ENCODE measurements around the gene GRIN2A.

GRIN2A gene

GRCh38 chr16:10031955-10032354, 150.3 kb downstream of the GRIN2A start:
- no peak for DNase-seq (ENCODE audit: low read depth)

- DNase-seq (ENCODE audit: low read depth) = no peak
Measured at GRCh38 chr16:10031473-10031872, 150.8 kb downstream of the GRIN2A start.

- no peak for DNase-seq (ENCODE audit: low read depth)
Measured at GRCh38 chr16:10028644-10029043, 153.6 kb downstream of the GRIN2A start.

- DNase-seq (ENCODE audit: low read depth) = no peak
Measured at GRCh38 chr16:10027553-10027952, 154.7 kb downstream of the GRIN2A start.

- no peak for DNase-seq (ENCODE audit: low read depth)
Measured at GRCh38 chr16:10026593-10026992, 155.6 kb downstream of the GRIN2A start.

GRCh38 chr16:10022098-10022497, 160.1 kb downstream of the GRIN2A start:
- DNase-seq (ENCODE audit: low read depth) = no peak

GRCh38 chr16:10020866-10021265, 161.4 kb downstream of the GRIN2A start:
- no peak for DNase-seq (ENCODE audit: low read depth)

GRCh38 chr16:10016752-10017151, 165.5 kb downstream of the GRIN2A start:
- DNase-seq (ENCODE audit: low read depth) = no peak

GRCh38 chr16:10015397-10015796, 166.8 kb downstream of the GRIN2A start:
- no peak for DNase-seq (ENCODE audit: low read depth)

- DNase-seq (ENCODE audit: low read depth) = no peak
Measured at GRCh38 chr16:10013774-10014173, 168.5 kb downstream of the GRIN2A start.

- no peak for DNase-seq (ENCODE audit: low read depth)
Measured at GRCh38 chr16:10013364-10013763, 168.9 kb downstream of the GRIN2A start.

- DNase-seq (ENCODE audit: low read depth) = no peak
Measured at GRCh38 chr16:10009684-10010083, 172.5 kb downstream of the GRIN2A start.

GRCh38 chr16:10003486-10003885, 178.7 kb downstream of the GRIN2A start:
- no peak for DNase-seq (ENCODE audit: low read depth)

- no peak for DNase-seq (ENCODE audit: low read depth)
Measured at GRCh38 chr16:10001258-10001775, 180.9 kb downstream of the GRIN2A start.

- no peak for DNase-seq (ENCODE audit: low read depth)
Measured at GRCh38 chr16:9996221-9996620, 186.0 kb downstream of the GRIN2A start.

- DNase-seq (ENCODE audit: low read depth) = no peak
Measured at GRCh38 chr16:9992441-9992840, 189.8 kb downstream of the GRIN2A start.

- DNase-seq (ENCODE audit: low read depth) = no peak
Measured at GRCh38 chr16:9980981-9981380, 201.2 kb downstream of the GRIN2A start.

- no peak for DNase-seq (ENCODE audit: low read depth)
Measured at GRCh38 chr16:9978160-9978725, 204.0 kb downstream of the GRIN2A start.

- DNase-seq (ENCODE audit: low read depth) = no peak
Measured at GRCh38 chr16:9977333-9977897, 204.8 kb downstream of the GRIN2A start.

GRCh38 chr16:9976601-9977000, 205.6 kb downstream of the GRIN2A start:
- no peak for DNase-seq (ENCODE audit: low read depth)

GRCh38 chr16:9971907-9972306, 210.3 kb downstream of the GRIN2A start:
- DNase-seq (ENCODE audit: low read depth) = no peak

- DNase-seq (ENCODE audit: low read depth) = no peak
Measured at GRCh38 chr16:9970796-9971195, 211.4 kb downstream of the GRIN2A start.

GRCh38 chr16:9970244-9970643, 212.0 kb downstream of the GRIN2A start:
- DNase-seq (ENCODE audit: low read depth) = no peak

- DNase-seq (ENCODE audit: low read depth) = no peak
Measured at GRCh38 chr16:9969580-9969979, 212.6 kb downstream of the GRIN2A start.
